ENCODE data around the gene TGFBR2. TPM values are rescaled to one million over a fixed set of nuclear protein-coding genes. Genes with fewer than 3 reads are reported as not detected.

The TGFBR2 gene
- total RNA-seq, 1 experiment from 2014 or later: 22.5 TPM

DNA sequence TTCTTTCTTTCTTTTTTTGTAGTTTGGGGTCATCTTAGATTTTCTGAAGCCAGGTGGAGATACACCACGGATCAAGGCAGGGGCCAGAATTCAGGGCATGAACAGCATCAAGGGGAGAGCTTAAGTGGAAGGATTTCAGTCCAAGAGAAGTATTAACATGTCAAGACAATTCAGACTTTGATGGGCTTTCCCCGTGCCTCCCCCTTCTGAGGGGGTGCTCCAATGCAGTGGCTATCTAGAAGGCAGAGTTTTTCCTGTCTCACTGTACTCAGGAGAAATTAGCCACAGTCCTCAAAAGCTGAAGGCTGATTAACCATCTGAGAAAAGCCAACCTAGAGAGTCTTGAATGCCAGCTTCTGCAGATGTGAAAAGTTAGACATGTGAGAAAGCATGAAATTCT is 127.3 kb downstream of the TGFBR2 start:
- H3K27me3 ChIP-seq (ENCODE audit: insufficient read depth, low read length): no peaks in the 10 kb centered on the region
- intact Hi-C loops (cut with micrococcal nuclease): no loop called here
- RAD21 ChIA-PET (ENCODE audit: low non-redundant PET in 1 of 2, low total read pairs in 2 of 2, uncharacterized antibody in 2 of 2, unreplicated experiment in 2 of 2): no interaction called here
- no peaks in the 10 kb centered on the region for H3K4me1 ChIP-seq (ENCODE audit: control insufficient read depth in 1 of 2, insufficient read depth in 2 of 2, low read length in 2 of 2)
- H3K9me3 ChIP-seq (ENCODE audit: control insufficient read depth in 1 of 2, insufficient read depth in 1 of 2, low read depth in 1 of 2, low read length in 2 of 2): no peaks in the 10 kb centered on the region
- POLR2A ChIA-PET: no interaction called here
- ATAC-seq (no peak), DNase-seq (ENCODE audit: low read depth, low spot score) (no peak)
- no peak overlapping the region for H3K9ac ChIP-seq (ENCODE audit: low read length)
- no peak overlapping the region for H2AFZ ChIP-seq (ENCODE audit: low read depth, low read length, poor library complexity, severe bottlenecking)
- no peaks in the 10 kb centered on the region for H3K36me3 ChIP-seq (ENCODE audit: control insufficient read depth in 1 of 2, insufficient read depth in 2 of 2, low read length in 2 of 2)
- BruUV-seq (replicated peaks): no TSS peak
- no peaks in the 10 kb centered on the region for H3K9me2 ChIP-seq (ENCODE audit: insufficient read depth)
- H3K4me3 ChIP-seq (replicated peaks in 1 of 2; ENCODE audit: low read depth in 1 of 2, low read length in 2 of 2): no peak overlapping the region
- H3K4me2 ChIP-seq (ENCODE audit: low read length): no peak overlapping the region
- H3K79me2 ChIP-seq (ENCODE audit: insufficient read depth, low read length): no peaks in the 10 kb centered on the region
- H4K20me1 ChIP-seq (ENCODE audit: insufficient read depth): no peaks in the 10 kb centered on the region
- CTCF ChIA-PET: interaction anchor here (1.2 kb wide), 1 partner anchor 691 kb away, joined by 6 read pairs; no protein-coding TSS in a partner anchor
- no peak for TF ChIP-seq ELF1 (IDR thresholded peaks at IDR 0.05; ENCODE audit: borderline replicate concordance, low read depth)
- TF ChIP-seq, protein P1, sequence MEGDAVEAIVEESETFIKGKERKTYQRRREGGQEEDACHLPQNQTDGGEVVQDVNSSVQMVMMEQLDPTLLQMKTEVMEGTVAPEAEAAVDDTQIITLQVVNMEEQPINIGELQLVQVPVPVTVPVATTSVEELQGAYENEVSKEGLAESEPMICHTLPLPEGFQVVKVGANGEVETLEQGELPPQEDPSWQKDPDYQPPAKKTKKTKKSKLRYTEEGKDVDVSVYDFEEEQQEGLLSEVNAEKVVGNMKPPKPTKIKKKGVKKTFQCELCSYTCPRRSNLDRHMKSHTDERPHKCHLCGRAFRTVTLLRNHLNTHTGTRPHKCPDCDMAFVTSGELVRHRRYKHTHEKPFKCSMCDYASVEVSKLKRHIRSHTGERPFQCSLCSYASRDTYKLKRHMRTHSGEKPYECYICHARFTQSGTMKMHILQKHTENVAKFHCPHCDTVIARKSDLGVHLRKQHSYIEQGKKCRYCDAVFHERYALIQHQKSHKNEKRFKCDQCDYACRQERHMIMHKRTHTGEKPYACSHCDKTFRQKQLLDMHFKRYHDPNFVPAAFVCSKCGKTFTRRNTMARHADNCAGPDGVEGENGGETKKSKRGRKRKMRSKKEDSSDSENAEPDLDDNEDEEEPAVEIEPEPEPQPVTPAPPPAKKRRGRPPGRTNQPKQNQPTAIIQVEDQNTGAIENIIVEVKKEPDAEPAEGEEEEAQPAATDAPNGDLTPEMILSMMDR (IDR thresholded peaks at IDR 0.05 in 2 of 3, conservative IDR thresholded peaks at IDR 0.05 in 1 of 3; ENCODE audit: borderline replicate concordance in 1 of 3, insufficient read depth in 1 of 3, low read depth in 2 of 3, low read length in 2 of 3): no peak
- TF ChIP-seq RAD21 (IDR thresholded peaks at IDR 0.05; ENCODE audit: low read depth): no peak
- no peak for TF ChIP-seq CEBPB (IDR thresholded peaks at IDR 0.05; ENCODE audit: low read depth)
- TF ChIP-seq YY1 (IDR thresholded peaks at IDR 0.05; ENCODE audit: extremely low read depth, insufficient replicate concordance, low read depth, low read length): no peak
- TF ChIP-seq, protein P2, sequence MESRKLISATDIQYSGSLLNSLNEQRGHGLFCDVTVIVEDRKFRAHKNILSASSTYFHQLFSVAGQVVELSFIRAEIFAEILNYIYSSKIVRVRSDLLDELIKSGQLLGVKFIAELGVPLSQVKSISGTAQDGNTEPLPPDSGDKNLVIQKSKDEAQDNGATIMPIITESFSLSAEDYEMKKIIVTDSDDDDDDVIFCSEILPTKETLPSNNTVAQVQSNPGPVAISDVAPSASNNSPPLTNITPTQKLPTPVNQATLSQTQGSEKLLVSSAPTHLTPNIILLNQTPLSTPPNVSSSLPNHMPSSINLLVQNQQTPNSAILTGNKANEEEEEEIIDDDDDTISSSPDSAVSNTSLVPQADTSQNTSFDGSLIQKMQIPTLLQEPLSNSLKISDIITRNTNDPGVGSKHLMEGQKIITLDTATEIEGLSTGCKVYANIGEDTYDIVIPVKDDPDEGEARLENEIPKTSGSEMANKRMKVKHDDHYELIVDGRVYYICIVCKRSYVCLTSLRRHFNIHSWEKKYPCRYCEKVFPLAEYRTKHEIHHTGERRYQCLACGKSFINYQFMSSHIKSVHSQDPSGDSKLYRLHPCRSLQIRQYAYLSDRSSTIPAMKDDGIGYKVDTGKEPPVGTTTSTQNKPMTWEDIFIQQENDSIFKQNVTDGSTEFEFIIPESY (IDR thresholded peaks at IDR 0.05; ENCODE audit: extremely low read depth, insufficient replicate concordance, low read length): no peak
- no peak for TF ChIP-seq POLR2A (IDR thresholded peaks at IDR 0.05; ENCODE audit: borderline replicate concordance, extremely low read depth, insufficient read depth, insufficient read length)
- TF ChIP-seq, protein P3, sequence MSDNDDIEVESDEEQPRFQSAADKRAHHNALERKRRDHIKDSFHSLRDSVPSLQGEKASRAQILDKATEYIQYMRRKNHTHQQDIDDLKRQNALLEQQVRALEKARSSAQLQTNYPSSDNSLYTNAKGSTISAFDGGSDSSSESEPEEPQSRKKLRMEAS (IDR thresholded peaks at IDR 0.05): no peak
- TF ChIP-seq TCF7L2 (IDR thresholded peaks at IDR 0.05; ENCODE audit: borderline replicate concordance, extremely low read depth, insufficient read depth, insufficient read length): no peak
- TF ChIP-seq EGR1 (IDR thresholded peaks at IDR 0.05; ENCODE audit: low read depth): no peak
- TF ChIP-seq JUND (IDR thresholded peaks at IDR 0.05): no peak
- TF ChIP-seq, protein P4, sequence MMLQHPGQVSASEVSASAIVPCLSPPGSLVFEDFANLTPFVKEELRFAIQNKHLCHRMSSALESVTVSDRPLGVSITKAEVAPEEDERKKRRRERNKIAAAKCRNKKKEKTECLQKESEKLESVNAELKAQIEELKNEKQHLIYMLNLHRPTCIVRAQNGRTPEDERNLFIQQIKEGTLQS (IDR thresholded peaks at IDR 0.05): no peak
- TF ChIP-seq SRF (IDR thresholded peaks at IDR 0.05; ENCODE audit: low read depth): no peak
- no peak for TF ChIP-seq CBX3 (IDR thresholded peaks at IDR 0.05; ENCODE audit: low read depth)
- TF ChIP-seq ZNF274 (IDR thresholded peaks at IDR 0.05; ENCODE audit: low read depth, low read length): no peak
- TF ChIP-seq, protein P5, sequence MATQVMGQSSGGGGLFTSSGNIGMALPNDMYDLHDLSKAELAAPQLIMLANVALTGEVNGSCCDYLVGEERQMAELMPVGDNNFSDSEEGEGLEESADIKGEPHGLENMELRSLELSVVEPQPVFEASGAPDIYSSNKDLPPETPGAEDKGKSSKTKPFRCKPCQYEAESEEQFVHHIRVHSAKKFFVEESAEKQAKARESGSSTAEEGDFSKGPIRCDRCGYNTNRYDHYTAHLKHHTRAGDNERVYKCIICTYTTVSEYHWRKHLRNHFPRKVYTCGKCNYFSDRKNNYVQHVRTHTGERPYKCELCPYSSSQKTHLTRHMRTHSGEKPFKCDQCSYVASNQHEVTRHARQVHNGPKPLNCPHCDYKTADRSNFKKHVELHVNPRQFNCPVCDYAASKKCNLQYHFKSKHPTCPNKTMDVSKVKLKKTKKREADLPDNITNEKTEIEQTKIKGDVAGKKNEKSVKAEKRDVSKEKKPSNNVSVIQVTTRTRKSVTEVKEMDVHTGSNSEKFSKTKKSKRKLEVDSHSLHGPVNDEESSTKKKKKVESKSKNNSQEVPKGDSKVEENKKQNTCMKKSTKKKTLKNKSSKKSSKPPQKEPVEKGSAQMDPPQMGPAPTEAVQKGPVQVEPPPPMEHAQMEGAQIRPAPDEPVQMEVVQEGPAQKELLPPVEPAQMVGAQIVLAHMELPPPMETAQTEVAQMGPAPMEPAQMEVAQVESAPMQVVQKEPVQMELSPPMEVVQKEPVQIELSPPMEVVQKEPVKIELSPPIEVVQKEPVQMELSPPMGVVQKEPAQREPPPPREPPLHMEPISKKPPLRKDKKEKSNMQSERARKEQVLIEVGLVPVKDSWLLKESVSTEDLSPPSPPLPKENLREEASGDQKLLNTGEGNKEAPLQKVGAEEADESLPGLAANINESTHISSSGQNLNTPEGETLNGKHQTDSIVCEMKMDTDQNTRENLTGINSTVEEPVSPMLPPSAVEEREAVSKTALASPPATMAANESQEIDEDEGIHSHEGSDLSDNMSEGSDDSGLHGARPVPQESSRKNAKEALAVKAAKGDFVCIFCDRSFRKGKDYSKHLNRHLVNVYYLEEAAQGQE (IDR thresholded peaks at IDR 0.05; ENCODE audit: low read depth): no peak
- TF ChIP-seq SIN3A (IDR thresholded peaks at IDR 0.05; ENCODE audit: low read depth): no peak
- no peak overlapping the region for H3K27ac ChIP-seq (ENCODE audit: low read depth, low read length)
